KBM-7 (cell line): ENCODE measurements around the gene RBM11.
"Not testable (repeated sequence)": the region's sequence is repeated elsewhere in the genome, so short reads cannot be mapped to it uniquely, and the experiment has no call there.

ENCODE experiments used
- DNase-seq: peaks from one replicate; pipeline ENCODE4 v3.0.0-alpha.2; 2015
- in situ Hi-C: fragments of 300-500 bp; cut with MboI; formaldehyde crosslinking; loops from 2 replicates; pipeline ENCODE4 v1.14.3; 2020; ENCODE audit warnings: low sequenced_read_pairs, low pct_unique_long_range_greater_than_20kb, mixed read lengths

RBM11 gene

GRCh38 chr21:14215971-14216641, at the start of gene RBM11:
RBM11 (plus strand) TSS chr21:14216157; CDS start chr21:14216187, 30 bp downstream.
- peak; percentile 84 for DNase-seq
- in situ Hi-C loops = no loop called here

- in situ Hi-C loops, DNase-seq: not testable (repeated sequence)
Measured at GRCh38 chr21:14166463-14167223, 49.3 kb upstream of the RBM11 start.

- no peak for DNase-seq
- in situ Hi-C loops = no loop called here
Measured at GRCh38 chr21:14206222-14206621, 9.7 kb upstream of the RBM11 start.

GRCh38 chr21:14210738-14211137, 5.2 kb upstream of the RBM11 start, which contains the start of gene LIPI:
LIPI (minus strand) TSS chr21:14210955; CDS start chr21:14210845, 110 bp downstream.
- no peak for DNase-seq
- in situ Hi-C loops = no loop called here

GRCh38 chr21:14213164-14213563, 2.8 kb upstream of the RBM11 start:
- in situ Hi-C loops = no loop called here
- no peak for DNase-seq

- no peak for DNase-seq
- in situ Hi-C loops = no loop called here
Measured at GRCh38 chr21:14223365-14223764, 7.4 kb downstream of the RBM11 start.

- no peak for DNase-seq
- in situ Hi-C loops = no loop called here
Measured at GRCh38 chr21:14229399-14229798, 13.4 kb downstream of the RBM11 start.

GRCh38 chr21:14235101-14235500, 19.1 kb downstream of the RBM11 start:
- DNase-seq = no peak
- in situ Hi-C loops = no loop called here

GRCh38 chr21:14236180-14236579, 20.2 kb downstream of the RBM11 start:
- in situ Hi-C loops = no loop called here
- DNase-seq = no peak

GRCh38 chr21:14239281-14239680, 23.3 kb downstream of the RBM11 start:
- in situ Hi-C loops = no loop called here
- DNase-seq = no peak

- DNase-seq = no peak
- in situ Hi-C loops = no loop called here
Measured at GRCh38 chr21:14241297-14241696, 25.3 kb downstream of the RBM11 start.

- no peak for DNase-seq
- in situ Hi-C loops = no loop called here
Measured at GRCh38 chr21:14243461-14243860, 27.5 kb downstream of the RBM11 start.

- in situ Hi-C loops = no loop called here
Measured at GRCh38 chr21:14243874-14244273, 27.9 kb downstream of the RBM11 start.

GRCh38 chr21:14244911-14245310, 29.0 kb downstream of the RBM11 start:
- in situ Hi-C loops = no loop called here
- no peak for DNase-seq

More at GRCh38 chr21:14243874-14244273, 27.9 kb downstream of the RBM11 start:
- DNase-seq = no peak

- peak; percentile 20 for DNase-seq
- in situ Hi-C loops = no loop called here
Measured at GRCh38 chr21:14245711-14246110, 29.8 kb downstream of the RBM11 start.

GRCh38 chr21:14251336-14251735, 35.4 kb downstream of the RBM11 start:
- no peak for DNase-seq
- in situ Hi-C loops = no loop called here

GRCh38 chr21:14259747-14260146, 43.8 kb downstream of the RBM11 start:
- in situ Hi-C loops = no loop called here
- peak; percentile 59 for DNase-seq

- in situ Hi-C loops = no loop called here
Measured at GRCh38 chr21:14260174-14260764, 44.3 kb downstream of the RBM11 start.

GRCh38 chr21:14262039-14262438, 46.1 kb downstream of the RBM11 start:
- in situ Hi-C loops = no loop called here

More at GRCh38 chr21:14260174-14260764, 44.3 kb downstream of the RBM11 start:
- DNase-seq = no peak

GRCh38 chr21:14263879-14264278, 47.9 kb downstream of the RBM11 start:
- in situ Hi-C loops = no loop called here
- no peak for DNase-seq

More at GRCh38 chr21:14262039-14262438, 46.1 kb downstream of the RBM11 start:
- DNase-seq = no peak
